CD14-positive monocyte (primary cell): ENCODE data around the gene YWHAE. TPM values are rescaled to one million over a fixed set of nuclear protein-coding genes. Genes with fewer than 3 reads are reported as not detected.

Source experiments
- DNase-seq, 3 donors: peaks; one replicate each; pipeline ENCODE4 v3.0.0-alpha.2; 2011 to 2022
- H2AFZ ChIP-seq: 2 replicates; pipeline ENCODE4 v1.6.0; 2012; ENCODE audit warnings: mild to moderate bottlenecking, low read depth, low read length, inconsistent platforms; ENCODE audit not compliant: insufficient read depth, poor library complexity, severe bottlenecking
- H3K27ac ChIP-seq, 2 donors: 1 replicate in 1 of 2; 2 replicates in 1 of 2; pipeline ENCODE4 v1.5.1; 2012 to 2013; ENCODE audit warnings: low read length in 2 of 2, control low read depth in 1 of 2, inconsistent platforms in 1 of 2, low read depth in 1 of 2, mild to moderate bottlenecking in 1 of 2
- H3K27me3 ChIP-seq, 2 donors: one replicate each; pipeline versions ENCODE4 v1.6.0 to v1.6.1; 2011 to 2013; ENCODE audit warnings: low read length in 2 of 2; ENCODE audit not compliant: control insufficient read depth in 2 of 2, insufficient read depth in 2 of 2
- H3K36me3 ChIP-seq, 2 donors: replicated peaks in 1 of 2; 1 replicate in 1 of 2; 2 replicates in 1 of 2; pipeline versions ENCODE4 v1.5.1 to v1.6.1; 2012 to 2013; ENCODE audit warnings: low read length in 2 of 2, control low read depth in 1 of 2, inconsistent platforms in 1 of 2, mild to moderate bottlenecking in 1 of 2; ENCODE audit not compliant: insufficient read depth in 2 of 2, control insufficient read depth in 1 of 2
- H3K4me1 ChIP-seq, 2 donors: 1 replicate in 1 of 2; 2 replicates in 1 of 2; pipeline versions ENCODE4 v1.5.1 to v1.6.1; 2012 to 2013; ENCODE audit warnings: low read length in 2 of 2, control low read depth in 1 of 2, inconsistent platforms in 1 of 2, mild to moderate bottlenecking in 1 of 2, moderate library complexity in 1 of 2; ENCODE audit not compliant: insufficient read depth in 2 of 2, control insufficient read depth in 1 of 2
- H3K4me2 ChIP-seq: replicated peaks from 2 replicates; pipeline ENCODE3; 2012; ENCODE audit warnings: low read length, moderate library complexity, mild to moderate bottlenecking; ENCODE audit not compliant: poor library complexity, severe bottlenecking; ENCODE audit errors: extremely low read depth
- H3K4me3 ChIP-seq, 3 experiments: fragments of 200-600 bp in 1 of 3; sonication (generic) in 1 of 3; replicated peaks in 1 of 3; 1 replicate in 2 of 3; 2 replicates in 1 of 3; pipeline ENCODE4 v1.5.1; 2011 to 2013; ENCODE audit warnings: low read length in 3 of 3, mild to moderate bottlenecking in 3 of 3, control low read depth in 2 of 3, low read depth in 2 of 3, inconsistent platforms in 1 of 3, moderate library complexity in 1 of 3
- H3K79me2 ChIP-seq: 2 replicates; pipeline ENCODE4 v1.6.0; 2012; ENCODE audit warnings: mild to moderate bottlenecking, control low read depth, inconsistent platforms, low read length, moderate library complexity; ENCODE audit not compliant: insufficient read depth
- H3K9ac ChIP-seq: 2 replicates; pipeline ENCODE4 v1.6.0; 2017; ENCODE audit warnings: low read length, mild to moderate bottlenecking; ENCODE audit not compliant: insufficient read depth, poor library complexity, severe bottlenecking
- H3K9me3 ChIP-seq, 2 donors: replicated peaks in 1 of 2; 1 replicate in 1 of 2; 2 replicates in 1 of 2; pipeline versions ENCODE4 v1.5.1 to v1.6.1; 2012 to 2013; ENCODE audit warnings: low read length in 2 of 2, control low read depth in 1 of 2; ENCODE audit not compliant: control insufficient read depth in 1 of 2, insufficient read depth in 1 of 2
- H4K20me1 ChIP-seq: 2 replicates; pipeline ENCODE4 v1.6.0; 2012; ENCODE audit warnings: mild to moderate bottlenecking, low read length, control low read depth, moderate library complexity; ENCODE audit not compliant: insufficient read depth
- H3K27ac Mint-ChIP-seq, 7 donors: one replicate each; pipeline ENCODE4 v1.8.0; 2020; ENCODE audit warnings: mild to moderate bottlenecking in 7 of 7, mixed read lengths in 7 of 7, moderate library complexity in 6 of 7, inconsistent platforms in 2 of 7
- H3K27me3 Mint-ChIP-seq, 3 donors: one replicate each; pipeline ENCODE4 v1.8.0; 2021 to 2022; ENCODE audit warnings: low read depth in 3 of 3, mild to moderate bottlenecking in 3 of 3, mixed read lengths in 3 of 3, moderate library complexity in 3 of 3, inconsistent platforms in 1 of 3
- H3K36me3 Mint-ChIP-seq, 2 donors: one replicate each; pipeline ENCODE4 v1.8.0; 2020; ENCODE audit warnings: mixed read lengths in 2 of 2, inconsistent platforms in 1 of 2, mild to moderate bottlenecking in 1 of 2
- H3K4me1 Mint-ChIP-seq: one replicate; pipeline ENCODE4 v1.8.0; 2020; ENCODE audit warnings: mild to moderate bottlenecking, mixed read lengths
- H3K4me3 Mint-ChIP-seq, 2 donors: one replicate each; pipeline ENCODE4 v1.8.0; 2020; ENCODE audit warnings: mild to moderate bottlenecking in 2 of 2, mixed read lengths in 2 of 2, moderate library complexity in 1 of 2
- H3K9me3 Mint-ChIP-seq, 7 donors: one replicate each; pipeline ENCODE4 v1.8.0; 2020 to 2022; ENCODE audit warnings: mixed read lengths in 7 of 7, mild to moderate bottlenecking in 6 of 7, moderate library complexity in 6 of 7, inconsistent platforms in 2 of 7
- WGBS: methylation state at CpG from one replicate; pipeline ENCODE4 v1.1.5; 2013; ENCODE audit warnings: missing lambda C conversion rate; ENCODE audit not compliant: insufficient coverage; 5-methylcytosine and 5-hydroxymethylcytosine counted together
- intact Hi-C, 2 donors: fragments of 100-400 bp; cut with micrococcal nuclease; formaldehyde crosslinking; loops; one replicate each; pipeline versions ENCODE4 v1.15.0 to v1.15.1; 2023
- polyA plus RNA-seq, 3 donors: library from polyadenylated mRNA; depleted of rRNA in 1 of 3; unstranded in 2 of 3; stranded (reverse) in 1 of 3; fragments of 300-500 nt in 2 of 3; fragments of >200 nt in 1 of 3; fragmentation: Illumina TruSeq in 2 of 3; gene quantifications; 1 replicate in 2 of 3; 2 replicates in 1 of 3; pipeline ENCODE4 v1.2.3, GENCODE V29; 2012 to 2021
- TF ChIP-seq, protein P1 (sequence below): fragments of 200-600 bp; IDR thresholded peaks from one replicate; pipeline ENCODE4 v1.8.0; 2022; ENCODE audit warnings: antibody characterized with exemption, mild to moderate bottlenecking

Gene YWHAE
- polyA plus RNA-seq, 3 donors, result 165 to 185 (median 168) TPM

DNA sequence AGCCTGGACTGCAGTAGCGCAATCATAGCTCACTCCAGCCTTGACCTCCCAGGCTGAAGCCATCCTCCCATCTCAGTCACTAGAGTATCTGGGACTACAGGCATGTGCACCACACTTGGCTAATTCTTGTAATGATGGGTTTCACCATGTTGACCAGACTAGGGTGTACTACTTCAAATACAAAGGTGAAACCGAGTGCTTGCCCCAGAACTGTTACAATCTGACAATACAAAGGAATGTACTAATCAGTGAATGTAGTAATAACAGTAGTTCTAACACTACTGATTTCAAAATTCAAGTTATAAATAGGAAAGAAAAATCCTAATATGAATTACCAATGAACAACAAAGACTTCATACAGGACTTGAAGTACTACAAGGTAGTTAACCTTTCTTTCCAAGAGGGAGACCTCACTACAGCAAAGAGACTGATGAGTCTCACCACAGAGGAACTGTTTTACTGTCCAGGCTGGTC is 31.6 kb upstream of the YWHAE start:
- Mint-ChIP-seq H3K9me3 (no peaks in the 10 kb centered on the region), H3K4me3 (no peak overlapping the region), H3K27ac (peak overlapping the region in 3 of 7 donors; percentile 6 to 62 (median 50)), H3K27me3 (peaks cover 0 to under 1% (median 0%) of the 10 kb centered on the region in 3 donors), H3K4me1 (no peaks in the 10 kb centered on the region), H3K36me3 (peaks cover 46 to 94% of the 10 kb centered on the region in 2 donors)
- WGBS, result no CpG with 5 or more reads among the region's 2 CpGs
- Histone ChIP-seq H3K4me3 (no peak overlapping the region), H4K20me1 (peaks cover 100% of the 10 kb centered on the region), H3K27me3 (no peaks in the 10 kb centered on the region), H3K9ac (no peak overlapping the region), H2AFZ (no peak overlapping the region), H3K4me1 (no peaks in the 10 kb centered on the region), H3K4me2 (no peak overlapping the region), H3K9me3 (no peaks in the 10 kb centered on the region), H3K36me3 (peaks cover 43 to 86% of the 10 kb centered on the region in 2 donors), H3K27ac (no peak overlapping the region), H3K79me2 (peaks cover 97% of the 10 kb centered on the region)
- intact Hi-C loops, result no loop called here
- TF ChIP-seq, protein P1, sequence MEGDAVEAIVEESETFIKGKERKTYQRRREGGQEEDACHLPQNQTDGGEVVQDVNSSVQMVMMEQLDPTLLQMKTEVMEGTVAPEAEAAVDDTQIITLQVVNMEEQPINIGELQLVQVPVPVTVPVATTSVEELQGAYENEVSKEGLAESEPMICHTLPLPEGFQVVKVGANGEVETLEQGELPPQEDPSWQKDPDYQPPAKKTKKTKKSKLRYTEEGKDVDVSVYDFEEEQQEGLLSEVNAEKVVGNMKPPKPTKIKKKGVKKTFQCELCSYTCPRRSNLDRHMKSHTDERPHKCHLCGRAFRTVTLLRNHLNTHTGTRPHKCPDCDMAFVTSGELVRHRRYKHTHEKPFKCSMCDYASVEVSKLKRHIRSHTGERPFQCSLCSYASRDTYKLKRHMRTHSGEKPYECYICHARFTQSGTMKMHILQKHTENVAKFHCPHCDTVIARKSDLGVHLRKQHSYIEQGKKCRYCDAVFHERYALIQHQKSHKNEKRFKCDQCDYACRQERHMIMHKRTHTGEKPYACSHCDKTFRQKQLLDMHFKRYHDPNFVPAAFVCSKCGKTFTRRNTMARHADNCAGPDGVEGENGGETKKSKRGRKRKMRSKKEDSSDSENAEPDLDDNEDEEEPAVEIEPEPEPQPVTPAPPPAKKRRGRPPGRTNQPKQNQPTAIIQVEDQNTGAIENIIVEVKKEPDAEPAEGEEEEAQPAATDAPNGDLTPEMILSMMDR, result no peak
- no peak for DNase-seq

DNA sequence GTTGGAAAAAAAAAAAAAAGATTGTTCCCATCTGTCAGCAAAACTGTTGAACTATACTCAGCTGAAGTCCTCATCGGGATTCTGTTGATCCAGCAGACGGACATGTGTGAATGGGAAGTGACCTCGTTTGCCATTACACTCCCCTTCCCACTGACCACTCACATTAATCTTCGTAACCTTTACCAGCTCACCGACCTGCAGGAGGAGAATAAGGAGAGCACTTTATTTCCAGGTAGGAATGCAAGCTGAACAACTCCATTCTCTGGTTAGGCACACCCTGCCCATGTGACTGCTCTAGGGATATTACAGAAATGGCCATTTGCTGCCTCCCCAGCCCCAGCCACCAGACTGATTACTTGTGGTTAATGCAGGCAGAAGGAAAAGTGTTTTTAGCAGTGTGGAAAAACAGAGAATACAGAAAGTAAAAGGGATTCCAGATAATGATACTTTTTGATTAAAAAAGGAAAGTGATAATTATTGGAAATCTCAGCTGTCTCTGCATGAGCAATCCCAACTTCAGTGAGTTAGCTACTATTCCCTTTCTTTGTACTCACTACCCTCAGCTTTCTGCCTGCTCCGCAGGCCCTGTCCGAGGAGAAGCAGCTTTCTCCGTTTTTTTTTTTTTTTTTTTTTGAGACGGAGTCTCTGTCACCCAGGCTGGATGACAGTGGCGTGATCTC is 23.6 kb upstream of the YWHAE start:
- H4K20me1 ChIP-seq, result peaks cover 93% of the 10 kb centered on the region
- H3K9me3 ChIP-seq, result no peaks in the 10 kb centered on the region
- H3K4me1 Mint-ChIP-seq, result no peaks in the 10 kb centered on the region
- no peak overlapping the region for H2AFZ ChIP-seq
- H3K4me2 ChIP-seq, result no peak overlapping the region
- H3K27ac Mint-ChIP-seq, result peak overlapping the region in 2 of 7 donors; percentile 4 to 32
- H3K9me3 Mint-ChIP-seq, result no peaks in the 10 kb centered on the region
- H3K27me3 Mint-ChIP-seq, result peaks cover 0 to 2% (median 0%) of the 10 kb centered on the region in 3 donors
- H3K36me3 ChIP-seq, result peaks cover 52 to 77% of the 10 kb centered on the region in 2 donors
- no peak overlapping the region for H3K4me3 Mint-ChIP-seq
- intact Hi-C loops, result loop anchor here in 1 of 2 donors (10.0 kb wide), 1 partner anchor 1199 kb away; no protein-coding TSS in a partner anchor
- no peak overlapping the region for H3K9ac ChIP-seq
- H3K36me3 Mint-ChIP-seq, result peaks cover 51 to 87% of the 10 kb centered on the region in 2 donors
- H3K4me3 ChIP-seq, result no peak overlapping the region
- peaks cover 56% of the 10 kb centered on the region for H3K79me2 ChIP-seq
- no peak for DNase-seq
- H3K27me3 ChIP-seq, result no peaks in the 10 kb centered on the region
- no peak overlapping the region for H3K27ac ChIP-seq
- no peaks in the 10 kb centered on the region for H3K4me1 ChIP-seq
- WGBS, result 93% methylated on average over 3 of the region's 10 CpGs
- TF ChIP-seq, protein P1, result no peak
